GM19025 (cell line): ENCODE measurements around the gene ZNF823.
A peak's percentile ranks its signal among the peaks of the same experiment; 100 is the strongest.
"Not testable (repeated sequence)": the region's sequence is repeated elsewhere in the genome, so short reads cannot be mapped to it uniquely, and the experiment has no call there.

Experiments
- ATAC-seq: cut with Tn5 transposase; IDR thresholded peaks from one replicate; pipeline ENCODE4 v1.9.1; 2021; ENCODE audit warnings: mild to moderate bottlenecking, low read depth, moderate library complexity; ENCODE audit not compliant: unreplicated experiment

The ZNF823 gene

DNA sequence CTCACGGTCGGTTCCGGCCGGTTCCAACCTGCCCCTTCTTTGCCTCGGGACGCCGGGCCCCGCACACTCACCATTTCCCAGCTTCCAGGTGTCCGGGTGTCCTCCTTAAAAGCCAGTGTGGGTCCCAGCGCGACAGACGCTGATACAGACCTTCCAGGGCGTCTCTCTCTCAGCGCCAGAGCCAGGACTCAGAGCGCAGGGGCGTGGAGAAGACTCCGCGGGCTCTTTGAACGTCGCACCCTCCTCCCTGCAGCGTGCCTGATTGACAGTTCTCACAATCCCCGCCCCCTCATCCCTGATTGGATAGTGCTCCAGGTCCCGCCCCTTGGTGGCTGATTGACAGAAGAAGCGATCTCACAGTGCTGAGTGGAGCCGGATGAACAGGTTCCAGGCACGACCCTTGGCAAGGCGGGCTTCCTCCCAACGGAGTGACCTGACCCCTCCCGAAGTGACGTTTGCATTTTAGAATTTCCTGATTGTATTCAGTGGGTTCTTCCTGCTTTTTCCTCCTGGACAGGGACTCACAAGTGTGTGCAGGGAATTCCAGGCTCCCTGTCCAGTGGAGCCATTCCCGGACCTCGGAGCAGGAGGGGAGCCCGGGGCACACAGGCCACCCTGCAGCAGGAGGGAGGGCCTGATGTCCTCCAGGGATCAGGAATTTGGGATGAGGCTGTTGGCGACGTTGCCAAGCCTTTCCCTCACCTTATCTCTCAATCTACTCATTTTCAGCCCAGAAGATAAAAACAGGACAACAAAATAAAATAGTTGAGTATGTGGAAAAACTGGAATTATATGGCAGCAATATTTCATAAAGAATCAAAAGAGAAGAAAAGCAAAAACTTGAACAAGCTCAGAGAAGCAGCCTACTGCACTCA, at the start of gene ZNF823:
ZNF823 (minus strand) TSS at position 201 of the 875 bp plus-strand sequence; CDS start at position 74, 127 bp downstream.
- ATAC-seq: peak; percentile 86

DNA sequence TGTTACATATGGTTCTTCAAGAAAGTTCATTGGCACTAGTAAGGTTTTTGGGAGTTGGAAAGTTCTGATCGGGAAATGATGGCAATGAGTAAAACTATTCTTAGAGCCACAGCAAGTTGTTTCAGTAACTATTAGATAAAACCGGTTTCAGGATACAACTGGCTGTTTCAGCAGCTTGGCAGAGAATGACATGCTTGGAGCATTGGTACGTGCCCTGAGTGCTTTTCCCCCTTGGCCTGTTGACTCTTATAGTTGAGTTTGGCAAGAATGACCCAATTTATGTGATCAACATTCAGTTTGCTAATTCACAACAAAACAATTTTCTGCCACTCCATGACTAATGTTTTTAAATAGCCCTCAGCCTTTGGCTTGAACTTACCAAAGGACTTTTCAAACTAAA, 48.8 kb upstream of the ZNF823 start:
- ATAC-seq: no peak

DNA sequence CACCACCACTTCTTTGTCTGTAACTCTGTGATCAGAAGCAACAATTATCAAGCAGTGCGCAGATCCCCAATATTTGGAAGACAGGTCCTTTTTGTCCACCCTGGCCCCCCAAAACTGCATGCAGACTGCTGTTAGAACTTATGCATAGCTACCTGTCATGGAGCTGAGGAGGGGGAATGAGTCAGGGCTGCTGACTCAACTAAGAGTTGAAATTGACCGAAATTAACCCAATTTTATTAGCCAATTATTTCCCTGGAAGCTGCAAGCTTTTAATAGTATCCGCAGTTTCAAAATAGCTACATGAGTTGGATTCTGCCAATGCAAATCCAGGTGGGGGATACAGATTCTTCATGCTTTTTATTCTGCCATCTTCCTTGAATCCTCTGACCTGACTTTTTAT, 45.6 kb upstream of the ZNF823 start:
- ATAC-seq: no peak

DNA sequence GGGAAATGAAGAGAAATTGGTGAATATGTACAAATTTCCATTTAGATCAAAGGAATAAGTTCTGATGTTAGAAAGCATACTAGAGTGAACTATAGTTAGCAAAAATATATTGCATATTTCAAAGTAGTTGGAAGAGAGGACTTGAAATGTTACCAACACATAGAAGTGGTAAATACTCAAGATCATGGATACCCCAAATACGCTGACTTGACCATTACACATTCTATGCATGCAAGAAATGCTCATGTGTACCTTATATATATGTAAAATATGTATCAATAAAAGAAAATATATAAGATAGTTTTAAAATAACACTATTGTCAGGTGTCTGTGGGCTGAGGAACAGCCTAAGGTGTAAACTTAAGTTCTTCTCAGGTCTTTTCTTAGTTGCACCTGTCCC, 45.0 kb upstream of the ZNF823 start:
- no peak for ATAC-seq

- ATAC-seq: no peak
These were observed 42.7 kb upstream of the ZNF823 start for GRCh38 chr19:11781295-11782057.

DNA sequence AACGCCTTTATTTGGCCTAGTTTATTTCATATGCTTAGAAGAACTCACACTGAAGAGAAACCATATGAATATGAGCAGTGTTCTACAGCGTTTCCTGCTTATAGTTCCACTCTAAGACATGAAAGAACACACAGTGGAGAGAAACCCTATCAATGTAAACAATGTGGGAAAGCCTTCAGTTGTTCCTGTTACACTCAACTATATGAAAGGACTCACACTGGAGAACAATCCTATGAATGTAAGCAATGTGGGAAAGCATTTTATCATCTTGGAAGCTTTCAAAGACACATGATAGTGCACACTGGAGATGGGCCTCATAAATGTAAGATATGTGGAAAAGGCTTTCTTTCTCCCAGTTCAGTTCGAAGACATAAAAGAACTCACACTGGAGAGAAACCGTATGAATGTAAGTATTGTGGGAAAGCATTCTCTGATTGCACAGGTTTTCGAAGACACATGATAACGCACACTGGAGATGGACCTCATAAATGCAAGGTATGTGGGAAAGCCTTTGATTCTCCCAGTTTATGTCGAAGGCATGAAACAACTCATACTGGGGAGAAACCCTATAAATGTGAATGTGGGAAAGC, 41.8 kb upstream of the ZNF823 start:
- no peak for ATAC-seq

DNA sequence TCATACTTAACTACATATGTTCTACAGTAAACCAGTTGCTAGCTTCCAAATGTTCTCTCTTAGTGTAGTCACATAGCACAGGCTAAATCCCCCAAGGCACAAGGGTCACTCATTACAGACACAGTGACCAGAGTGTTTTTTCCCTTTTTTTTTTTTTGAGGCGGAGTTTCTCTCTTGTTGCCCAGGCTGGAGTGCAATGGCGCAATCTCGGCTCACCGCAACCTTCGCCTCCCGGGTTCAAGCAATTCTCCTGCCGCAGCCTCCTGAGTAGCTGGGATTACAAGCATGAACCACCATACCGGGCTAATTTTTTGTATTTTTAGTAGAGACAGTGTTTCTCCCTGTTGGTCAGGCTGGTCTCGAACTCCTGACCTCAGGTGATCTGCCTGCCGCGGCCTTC, 37.9 kb upstream of the ZNF823 start:
- ATAC-seq: not testable (repeated sequence)

DNA sequence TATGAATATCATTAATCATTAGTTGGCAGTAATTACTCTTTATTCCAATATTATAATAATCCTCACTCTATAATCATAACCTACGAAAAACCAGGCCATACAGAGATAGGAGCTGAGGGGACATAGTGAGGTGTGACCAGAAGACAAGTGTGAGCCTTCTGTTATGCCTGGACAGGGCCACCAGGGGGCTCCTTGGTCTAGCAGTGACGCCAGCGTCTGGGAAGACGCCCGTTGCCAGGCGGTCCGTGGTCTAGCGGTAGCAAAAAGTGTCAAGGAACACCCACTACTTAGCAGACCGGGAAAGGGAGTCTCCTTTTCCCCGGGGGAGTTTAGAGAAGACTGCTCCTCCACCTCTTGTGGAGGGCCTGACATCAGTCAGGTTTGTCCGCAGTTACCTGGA, 32.8 kb upstream of the ZNF823 start:
- ATAC-seq: not testable (repeated sequence)

DNA sequence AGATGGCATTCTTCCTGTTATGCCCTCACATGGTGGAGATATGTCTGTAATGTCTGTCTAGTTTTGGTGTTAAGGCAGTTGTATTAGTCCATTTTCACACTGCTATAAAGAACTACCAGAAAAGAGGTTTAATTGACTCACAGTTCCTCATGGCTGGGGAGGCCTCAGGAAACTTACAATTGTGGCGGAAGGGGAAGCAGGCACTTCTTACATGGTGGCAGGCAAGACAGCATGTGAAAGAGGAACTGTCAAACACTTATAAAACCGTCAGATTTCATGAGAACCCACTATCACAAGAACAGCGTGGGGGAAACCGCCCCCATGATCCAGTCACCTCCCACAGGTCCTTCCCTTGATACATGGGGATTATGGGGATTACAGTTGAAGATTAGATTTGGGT, 31.2 kb upstream of the ZNF823 start:
- no peak for ATAC-seq

GRCh38 chr19:11767633-11768133, 28.9 kb upstream of the ZNF823 start:
- peak; percentile 30 for ATAC-seq

DNA sequence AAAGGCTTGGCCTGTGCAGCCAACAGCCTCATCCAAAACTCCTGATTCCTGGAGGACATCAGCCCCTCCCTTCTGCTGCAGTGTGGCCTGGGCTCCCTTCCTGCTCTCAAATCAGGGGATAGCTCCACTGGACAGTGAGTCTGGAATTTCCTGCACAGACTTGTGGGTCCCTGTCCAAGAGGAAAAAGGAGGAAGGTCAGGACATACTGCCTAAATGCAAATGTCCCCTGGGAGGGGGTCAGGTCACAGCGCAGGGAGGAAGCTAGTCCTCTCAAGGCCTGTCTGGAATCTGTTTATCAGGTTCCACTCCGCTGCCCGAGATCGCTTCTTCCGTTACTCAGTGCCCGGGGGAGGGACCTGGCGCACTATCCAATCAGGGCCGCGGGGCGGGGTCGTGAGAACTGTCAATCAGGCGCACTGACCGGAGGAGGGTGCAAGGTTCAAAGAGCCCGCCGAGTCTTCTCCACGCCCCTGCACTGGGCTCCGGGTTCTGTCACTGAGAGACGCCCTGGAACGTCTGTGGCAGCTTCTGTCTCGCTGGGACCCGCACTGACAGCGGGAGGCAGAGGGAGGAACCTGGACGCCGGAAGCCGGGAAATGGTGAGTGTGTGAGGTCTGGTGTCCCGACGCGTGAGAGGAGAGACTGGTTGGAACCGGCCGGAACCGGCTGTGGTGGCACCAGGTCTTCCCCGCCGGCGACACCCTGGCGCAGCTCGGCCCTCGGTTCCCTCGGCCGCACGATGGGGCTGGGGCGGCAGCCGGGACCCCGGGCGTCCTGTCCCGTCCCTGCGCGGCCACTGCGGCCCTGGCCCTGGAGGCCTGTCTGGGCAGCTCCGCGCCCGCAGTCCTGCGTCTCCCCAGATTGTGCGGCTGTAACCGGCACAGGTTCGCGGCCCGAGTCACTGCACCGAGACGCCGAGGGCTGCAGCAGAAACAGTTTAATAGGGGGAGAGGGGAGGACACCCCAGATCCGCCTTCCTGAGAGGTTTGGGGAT, 28.1 kb upstream of the ZNF823 start, which contains the start of gene ZNF441:
ZNF441 (plus strand) TSS at position 404 of the 995 bp plus-strand sequence; CDS start at position 598, 194 bp downstream.
- peak; percentile 90 for ATAC-seq

DNA sequence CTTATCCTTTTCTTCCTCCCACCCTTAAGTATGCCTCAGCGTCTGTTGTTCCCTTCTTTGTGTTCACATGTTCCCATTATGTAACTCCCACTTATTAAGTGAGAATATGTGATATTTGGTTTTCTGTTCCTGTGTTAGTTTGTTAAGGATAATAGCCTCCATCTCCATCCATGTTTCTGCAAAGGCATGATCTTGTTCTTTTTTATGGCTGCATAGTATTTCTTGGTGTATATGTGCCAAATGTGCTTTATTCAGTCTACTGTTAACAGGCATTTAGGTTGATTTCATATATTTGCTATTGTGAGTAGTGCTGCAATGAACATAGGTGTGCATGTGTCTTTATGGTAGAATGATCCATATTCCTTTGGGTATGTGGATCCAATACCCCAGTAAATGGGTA, 24.9 kb upstream of the ZNF823 start:
- no peak for ATAC-seq

GRCh38 chr19:11763117-11763516, 24.4 kb upstream of the ZNF823 start:
- no peak for ATAC-seq

DNA sequence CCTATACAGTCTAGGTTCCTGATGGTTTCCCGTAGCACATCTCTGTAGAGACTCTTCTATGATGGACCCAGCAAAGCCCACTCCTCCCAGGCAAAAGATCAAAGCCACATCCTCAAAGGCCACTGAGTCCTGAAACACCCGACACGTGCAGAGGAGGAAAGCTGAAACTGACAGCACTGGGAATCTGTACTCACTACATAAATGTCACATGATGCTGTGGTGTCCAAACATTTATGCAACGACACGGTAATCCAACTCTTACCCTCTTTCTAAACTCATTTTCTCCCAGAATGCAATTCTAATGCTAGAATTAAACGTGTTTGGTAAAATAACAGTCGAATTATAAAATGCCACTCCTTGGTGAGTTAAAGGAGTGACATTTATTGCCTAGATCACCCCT, 21.1 kb upstream of the ZNF823 start:
- ATAC-seq: no peak

DNA sequence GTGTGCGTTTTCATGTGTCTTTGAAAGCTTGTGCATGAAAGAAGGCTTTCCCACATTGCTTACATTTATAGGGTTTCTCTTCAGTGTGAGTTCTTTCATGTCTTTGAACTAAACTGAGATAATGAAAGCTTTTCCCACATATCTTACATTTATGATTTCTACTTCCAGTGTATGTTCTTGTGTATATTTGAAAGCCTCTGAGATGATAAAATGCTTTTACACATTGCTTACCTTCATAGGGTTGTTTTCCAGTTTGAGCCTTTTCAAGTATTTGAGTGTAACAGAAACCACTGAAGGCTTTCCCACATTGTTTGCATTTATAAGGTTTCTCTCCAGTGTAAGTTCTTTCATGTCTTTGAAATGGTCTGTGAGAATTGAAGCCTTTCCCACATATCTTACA, 18.2 kb upstream of the ZNF823 start:
- ATAC-seq: no peak

DNA sequence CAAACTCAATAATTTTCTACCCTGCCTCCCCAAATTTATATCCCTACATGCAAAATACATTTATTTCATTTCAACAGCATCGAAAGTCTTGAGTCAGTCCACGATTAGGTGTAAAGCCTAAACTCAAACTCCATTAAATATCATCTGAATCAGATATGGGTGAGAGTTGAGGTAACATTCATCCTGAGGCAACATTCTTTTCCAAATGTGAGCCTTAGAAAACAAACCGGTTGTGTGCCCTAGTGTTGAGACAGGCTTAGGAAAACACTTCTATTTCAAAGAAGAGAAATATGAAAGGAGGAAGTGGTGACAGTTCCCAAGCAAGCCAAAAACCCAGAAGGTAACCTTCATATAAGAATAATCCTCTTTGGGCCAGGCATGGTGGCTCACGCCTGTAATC, 15.9 kb upstream of the ZNF823 start:
- ATAC-seq: no peak

GRCh38 chr19:11752244-11752736, 13.5 kb upstream of the ZNF823 start:
- ATAC-seq: no peak

GRCh38 chr19:11749751-11750150, 11.0 kb upstream of the ZNF823 start:
- no peak for ATAC-seq

- ATAC-seq: no peak
These were observed 8.5 kb upstream of the ZNF823 start for GRCh38 chr19:11747277-11747676.

DNA sequence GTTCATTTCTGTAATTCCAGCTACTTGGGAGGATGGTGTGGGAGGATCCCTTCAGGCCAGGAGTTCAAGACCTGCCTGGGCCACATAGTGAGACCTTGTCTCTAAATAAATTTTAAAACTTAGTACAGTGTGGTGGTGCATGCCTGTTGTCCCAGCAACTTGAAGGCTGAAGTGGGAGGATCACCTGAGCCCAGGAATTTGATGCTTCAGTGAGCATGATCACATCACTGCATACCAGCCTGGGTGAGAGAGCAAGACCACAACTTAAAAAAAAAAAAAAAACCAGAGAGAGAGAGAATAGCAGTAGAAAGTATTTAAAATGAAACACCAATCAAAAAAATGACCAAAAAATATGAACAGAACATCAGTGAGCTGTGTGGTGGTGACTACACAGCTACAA, 7.1 kb upstream of the ZNF823 start:
- ATAC-seq: no peak
